Adipose tissue (tissue), 3 donors: Measurements from ENCODE around the gene CST7. TPM values are rescaled to one million over a fixed set of nuclear protein-coding genes. Genes with fewer than 3 reads are reported as not detected.
"Not testable (repeated sequence)": the region's sequence is repeated elsewhere in the genome, so short reads cannot be mapped to it uniquely, and the experiment has no call there.

ENCODE experiments used
- H3K27ac ChIP-seq: one replicate; pipeline ENCODE4 v1.5.1; 2013; ENCODE audit warnings: low read depth, low read length
- WGBS, 3 donors: extraction: QIAGEN DNeasy Blood & Tissue Kit; methylation state at CpG; one replicate each; pipeline ENCODE4 v1.1.7; 2013; 5-methylcytosine and 5-hydroxymethylcytosine counted together
- polyA plus RNA-seq, 3 donors: library from polyadenylated mRNA; stranded (reverse); fragments of 200-250 nt; gene quantifications; one replicate each; pipeline ENCODE4 v1.2.3, GENCODE V29; 2013
- donor health status: healthy with polysubstance abuse.
- donor health status: Bipolar disorder and iron deficiency.
- donor health status: healthy.

Gene CST7
- polyA plus RNA-seq, 3 donors, result 1.2 to 35.0 (median 30.4) TPM

DNA sequence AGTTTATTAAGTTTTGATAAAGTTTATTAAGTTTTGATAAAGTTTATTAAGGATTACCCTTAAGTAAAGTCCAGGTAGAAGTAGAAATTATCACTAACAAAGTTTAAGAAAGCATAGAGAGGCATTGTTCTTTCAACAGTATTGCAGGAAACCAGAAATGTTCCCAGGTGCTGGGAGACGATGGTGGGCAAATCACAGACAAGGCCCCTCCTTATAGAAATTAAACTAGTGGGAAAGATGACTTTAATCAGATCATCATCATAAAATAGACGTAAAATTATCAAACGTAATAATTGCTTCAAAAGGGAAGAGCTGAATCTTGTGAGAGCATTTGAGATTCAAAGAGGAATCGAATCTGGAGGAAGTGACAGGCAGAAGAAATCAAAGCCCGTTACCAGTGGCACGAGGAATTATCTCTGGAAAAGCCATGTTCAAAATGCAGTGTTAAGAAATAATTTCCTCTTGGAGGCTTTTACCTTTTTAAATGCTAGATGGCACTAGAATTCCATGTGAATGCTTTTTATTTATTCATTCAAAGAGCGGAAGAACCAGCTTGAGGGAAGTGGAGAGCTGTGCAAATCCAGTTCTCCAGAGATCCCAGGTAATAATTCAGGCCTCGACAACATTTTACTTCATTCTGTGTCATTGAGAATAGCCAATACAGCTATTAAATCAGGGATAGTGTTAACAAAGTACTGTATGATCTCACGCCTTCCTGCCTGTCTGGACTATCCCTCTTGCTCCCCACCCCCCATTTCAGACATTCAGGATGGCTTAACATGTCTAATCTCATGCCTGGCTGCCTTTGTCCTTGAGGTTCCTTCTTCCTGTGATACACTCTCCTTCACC, 44.5 kb downstream of the CST7 start:
- WGBS, 3 donors, result 23 to 28% (median 27%) methylated on average over 9 of the region's 9 CpGs
- H3K27ac ChIP-seq, result no peak overlapping the region

- whole genome bisulfite sequencing, 3 donors, result 76 to 92% (median 89%) methylated on average over 1 of the region's 1 CpG
- H3K27ac ChIP-seq, result no peak overlapping the region
Measured at GRCh38 chr20:24994186-24994465, 45.1 kb downstream of the CST7 start.

- no peak overlapping the region for H3K27ac ChIP-seq
- WGBS, 3 donors, result 33 to 41% (median 39%) methylated on average over 20 of the region's 20 CpGs
Measured at GRCh38 chr20:24994470-24995368, 45.6 kb downstream of the CST7 start.

- H3K27ac ChIP-seq, result no peak overlapping the region
- WGBS, 3 donors, result 72 to 89% (median 76%) methylated on average over 9 of the region's 9 CpGs
Measured at GRCh38 chr20:24995741-24996448, 46.8 kb downstream of the CST7 start.

GRCh38 chr20:24996449-24997377, 47.6 kb downstream of the CST7 start:
- WGBS, 3 donors, result 57 to 74% (median 74%) methylated on average over 9 of the region's 9 CpGs
- H3K27ac ChIP-seq, result no peak overlapping the region

GRCh38 chr20:24998121-24998520, 49.1 kb downstream of the CST7 start:
- WGBS, 3 donors, result 72 to 81% (median 73%) methylated on average over 3 of the region's 3 CpGs
- H3K27ac ChIP-seq, result no peak overlapping the region

DNA sequence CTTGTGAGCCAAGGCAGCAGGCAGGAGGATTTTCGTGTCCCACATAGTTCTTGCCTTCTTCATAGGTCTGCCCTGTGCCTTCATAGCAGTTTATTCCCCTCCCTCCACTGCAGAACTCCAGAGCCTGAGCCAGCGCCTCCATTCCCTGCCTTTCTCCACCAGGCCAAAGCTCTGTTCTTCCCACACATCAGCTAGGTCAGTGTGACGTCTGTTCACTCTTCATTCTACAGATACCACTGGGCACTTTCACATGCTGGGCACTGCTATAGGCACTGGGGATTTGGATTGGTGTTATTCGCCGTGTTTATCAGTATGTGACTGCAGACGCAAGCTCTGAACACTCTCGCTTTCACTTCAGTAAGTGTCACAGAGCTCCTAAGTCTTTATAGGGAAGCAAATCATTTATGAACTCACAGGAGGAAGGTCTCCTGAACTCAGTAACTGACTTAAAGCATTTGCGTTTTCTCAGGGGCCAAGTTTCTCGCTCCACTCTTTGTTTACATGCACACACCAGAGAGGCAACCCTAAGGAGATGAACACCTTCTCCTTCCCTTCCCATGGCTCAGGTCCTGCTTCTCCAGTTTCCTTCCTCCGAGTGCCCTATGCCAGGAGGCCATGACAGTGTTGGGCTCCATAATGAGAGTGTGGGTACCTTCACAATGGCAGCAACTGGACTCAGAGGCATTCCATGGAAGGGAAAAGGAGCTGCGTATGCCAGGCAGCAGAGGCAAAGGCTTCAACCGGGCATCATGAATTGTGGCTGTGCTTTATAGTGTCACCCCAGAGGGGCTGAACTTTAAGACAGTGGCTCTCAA, 49.8 kb downstream of the CST7 start:
- WGBS, 3 donors, result 72 to 82% (median 80%) methylated on average over 12 of the region's 12 CpGs
- H3K27ac ChIP-seq, result no peak overlapping the region

- H3K27ac ChIP-seq, result no peak overlapping the region
- whole genome bisulfite sequencing, 3 donors, result 84 to 91% (median 89%) methylated on average over 3 to 4 of the region's 4 CpGs
Measured at GRCh38 chr20:24999568-24999967, 50.5 kb downstream of the CST7 start.

DNA sequence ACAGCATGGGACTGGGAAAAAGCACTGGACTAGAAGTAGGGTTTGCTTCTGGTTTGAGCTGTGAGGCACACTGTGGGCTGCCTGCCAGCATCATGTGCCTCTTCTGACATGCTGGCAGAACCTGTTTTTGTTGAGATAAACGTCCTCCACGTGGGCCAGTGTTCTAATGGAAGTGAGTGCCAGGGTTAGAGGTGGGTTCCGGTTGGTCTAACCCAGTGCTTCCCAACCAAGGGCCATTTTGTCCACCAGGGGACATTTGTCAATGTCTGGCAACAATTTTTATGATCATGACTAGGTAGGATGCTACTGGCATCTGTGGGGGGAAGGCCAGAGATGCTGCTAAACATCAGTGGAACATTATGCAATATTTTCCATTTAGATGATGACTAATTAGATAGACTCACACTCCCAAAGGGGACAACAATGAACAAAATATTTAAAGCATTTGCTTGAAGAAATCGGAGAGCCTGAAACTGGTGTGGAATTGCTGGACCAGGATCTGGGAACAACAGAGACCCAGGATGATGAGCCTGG, 51.3 kb downstream of the CST7 start:
- H3K27ac ChIP-seq, result no peak overlapping the region
- WGBS, 3 donors, result 25 to 36% (median 33%) methylated on average over 4 of the region's 4 CpGs

DNA sequence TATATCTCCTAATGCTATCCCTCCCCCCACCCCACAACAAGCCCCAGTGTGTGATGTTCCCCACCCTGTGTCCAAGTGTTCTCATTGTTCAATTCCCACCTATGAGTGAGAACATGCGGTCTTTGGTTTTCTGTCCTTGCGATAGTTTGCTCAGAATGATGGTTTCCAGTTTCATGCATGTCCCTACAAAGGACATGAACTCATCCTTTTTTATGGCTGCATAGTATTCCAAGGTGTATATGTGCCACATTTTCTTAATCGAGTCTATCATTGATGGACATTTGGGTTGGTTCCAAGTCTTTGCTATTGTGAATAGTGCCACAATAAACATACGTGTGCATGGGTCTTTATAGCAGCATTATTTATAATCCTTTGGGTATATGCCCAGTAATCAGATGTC, 52.3 kb downstream of the CST7 start:
- 79 to 97% (median 94%) methylated on average over 4 of the region's 4 CpGs for WGBS, 3 donors

DNA sequence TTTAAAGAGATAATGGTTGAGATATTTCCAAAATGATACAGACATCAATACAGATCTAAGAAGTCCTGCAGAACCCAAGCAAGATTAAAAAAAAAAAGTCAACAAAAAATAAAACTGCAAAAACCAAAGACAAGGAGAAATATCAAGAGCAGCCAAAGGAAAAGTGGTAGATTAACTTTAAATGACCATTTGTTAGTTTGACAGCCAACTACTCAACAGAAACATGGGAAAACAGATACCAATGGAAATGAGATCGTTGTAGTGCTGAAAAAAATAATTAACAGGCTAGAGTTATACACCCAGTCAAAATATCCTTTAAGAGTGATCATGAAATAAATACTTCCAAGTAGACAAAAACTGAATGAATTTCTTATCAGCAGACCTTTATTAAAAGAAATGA, 53.9 kb downstream of the CST7 start:
- 73 to 94% (median 94%) methylated on average over 1 of the region's 1 CpG for WGBS, 3 donors
- no peak overlapping the region for H3K27ac ChIP-seq

More for the DNA sequence above, 52.3 kb downstream of the CST7 start:
- not testable (repeated sequence) for H3K27ac ChIP-seq

DNA sequence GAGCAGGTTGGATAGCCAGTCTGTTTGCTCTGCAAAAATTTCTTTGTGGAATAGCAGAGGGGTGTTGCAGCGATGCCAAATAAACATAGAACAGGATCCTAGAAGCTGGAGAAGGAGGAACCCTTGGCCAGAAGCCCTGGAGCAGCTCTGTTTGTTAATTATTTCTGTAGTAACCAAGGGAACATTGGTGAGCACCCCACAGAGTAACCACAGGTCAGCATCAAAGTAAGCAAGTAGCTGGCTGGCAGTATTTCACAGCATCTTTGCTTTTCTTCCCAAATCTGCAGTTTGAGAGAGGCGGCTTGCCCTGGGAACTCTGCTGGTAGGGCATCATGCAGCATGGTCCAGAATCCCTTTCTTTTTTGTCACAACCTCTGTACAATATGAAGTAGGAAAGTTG, 56.2 kb downstream of the CST7 start:
- WGBS, 3 donors, result 46 to 76% (median 68%) methylated on average over 2 of the region's 2 CpGs
- H3K27ac ChIP-seq, result no peak overlapping the region

DNA sequence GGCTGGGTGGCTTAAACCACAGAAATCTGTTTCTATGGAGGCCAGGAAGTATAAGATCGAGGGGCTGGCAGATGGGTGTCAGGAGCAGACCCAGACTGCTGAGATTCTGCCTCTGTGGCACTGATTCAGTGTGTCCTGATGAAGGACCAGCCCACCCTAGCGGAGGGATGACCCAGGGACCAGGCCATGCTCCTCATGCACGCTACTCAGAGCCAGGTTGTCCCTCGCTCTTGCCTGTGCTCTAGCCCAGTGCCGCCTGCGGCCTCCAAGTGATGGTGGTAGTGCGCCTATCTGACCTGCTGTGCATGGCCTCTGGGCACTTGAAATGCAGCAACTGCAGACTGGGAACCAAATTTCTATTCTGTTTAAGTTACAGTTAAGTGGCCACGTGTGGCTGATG, 56.6 kb downstream of the CST7 start:
- no peak overlapping the region for H3K27ac ChIP-seq
- 81 to 92% (median 89%) methylated on average over 8 of the region's 8 CpGs for WGBS, 3 donors

GRCh38 chr20:25006431-25007167, 57.5 kb downstream of the CST7 start:
- WGBS, 3 donors, result 81 to 91% (median 84%) methylated on average over 12 of the region's 12 CpGs
- no peak overlapping the region for H3K27ac ChIP-seq

DNA sequence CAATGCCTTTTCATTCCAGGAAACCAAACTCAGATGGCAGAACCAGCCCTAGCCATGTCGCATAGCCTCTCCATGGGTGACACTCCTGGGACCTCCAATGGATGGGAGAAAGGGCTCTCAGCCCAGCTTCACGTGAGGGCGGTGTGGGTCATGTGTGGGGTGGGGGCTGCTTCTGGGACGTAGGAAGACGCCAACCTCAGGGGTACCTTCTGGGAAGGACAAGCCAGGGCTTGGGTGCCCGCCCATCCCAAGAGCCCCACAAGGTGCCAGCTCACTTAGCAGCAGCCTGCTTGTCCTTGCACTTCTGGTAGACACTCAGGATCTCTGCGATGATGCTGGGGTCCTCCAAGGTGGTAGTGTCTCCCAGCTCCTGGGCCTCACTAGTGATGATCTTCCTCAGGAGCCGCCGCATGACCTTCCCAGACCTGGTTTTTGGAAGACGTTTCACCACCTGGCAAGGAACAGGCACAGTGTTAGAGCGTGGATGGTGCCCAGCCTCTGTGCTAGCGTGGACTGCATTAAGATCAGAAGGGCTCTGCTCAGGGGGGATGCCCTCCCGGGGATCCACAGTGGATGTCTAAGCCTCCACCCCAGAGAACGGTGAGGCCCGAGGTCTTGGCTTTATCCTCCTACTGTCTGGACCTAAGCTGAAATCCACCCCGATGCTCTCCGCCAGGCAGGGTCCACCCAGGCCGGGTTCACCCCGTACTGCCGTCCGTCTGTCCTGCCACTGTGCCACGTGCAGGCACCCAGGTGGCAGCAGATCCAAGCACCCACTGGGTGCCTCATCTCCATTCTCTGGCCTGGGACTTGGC, 58.6 kb downstream of the CST7 start:
- WGBS, 3 donors, result 92 to 96% (median 96%) methylated on average over 22 of the region's 22 CpGs

More for the DNA sequence above, 58.6 kb downstream of the CST7 start:
- no peak overlapping the region for H3K27ac ChIP-seq
